ENCODE results near the gene EED.

DNA sequence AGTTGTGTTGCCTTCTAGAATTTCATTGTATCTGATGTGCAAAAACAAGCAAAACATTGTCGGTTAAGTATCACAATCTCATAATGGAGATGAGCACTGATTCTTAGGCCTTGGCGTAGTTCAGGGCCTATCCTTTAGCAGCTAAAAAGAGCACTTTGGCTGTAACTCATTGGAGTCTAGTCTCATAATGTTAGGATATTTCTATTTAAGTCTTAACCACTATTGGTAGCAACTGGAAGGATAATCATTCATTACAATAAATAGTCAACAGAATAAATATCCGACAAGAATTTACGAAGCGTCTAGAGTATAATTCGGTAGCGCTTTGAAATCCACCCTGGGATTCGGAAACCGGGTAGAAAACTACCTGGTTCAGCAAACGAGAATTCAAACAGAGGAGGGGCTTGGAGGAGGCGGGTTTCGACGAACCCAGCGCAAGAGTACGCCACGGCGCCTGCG lies 461 bp upstream of the EED start:
- no peak for TF ChIP-seq EZH2 (IDR thresholded peaks at IDR 0.05; ENCODE audit: insufficient read depth, poor library complexity, severe bottlenecking)
- no peak for TF ChIP-seq EZH2phosphoT487 (IDR thresholded peaks at IDR 0.05; ENCODE audit: insufficient read depth, low read depth)

Data from GM23248 (cell line).